Right kidney (tissue), 9 donors: Measurements from ENCODE around the gene USP31.
A peak's percentile ranks its signal among the peaks of the same experiment; 100 is the strongest.

Source experiments
- DNase-seq: peaks from one replicate; pipeline ENCODE4 v3.0.0-alpha.2; 2016
- long read RNA-seq, 8 donors: transcript quantifications; one replicate each; lab custom pipeline, GENCODE V29; 2026

Gene USP31, protein sequence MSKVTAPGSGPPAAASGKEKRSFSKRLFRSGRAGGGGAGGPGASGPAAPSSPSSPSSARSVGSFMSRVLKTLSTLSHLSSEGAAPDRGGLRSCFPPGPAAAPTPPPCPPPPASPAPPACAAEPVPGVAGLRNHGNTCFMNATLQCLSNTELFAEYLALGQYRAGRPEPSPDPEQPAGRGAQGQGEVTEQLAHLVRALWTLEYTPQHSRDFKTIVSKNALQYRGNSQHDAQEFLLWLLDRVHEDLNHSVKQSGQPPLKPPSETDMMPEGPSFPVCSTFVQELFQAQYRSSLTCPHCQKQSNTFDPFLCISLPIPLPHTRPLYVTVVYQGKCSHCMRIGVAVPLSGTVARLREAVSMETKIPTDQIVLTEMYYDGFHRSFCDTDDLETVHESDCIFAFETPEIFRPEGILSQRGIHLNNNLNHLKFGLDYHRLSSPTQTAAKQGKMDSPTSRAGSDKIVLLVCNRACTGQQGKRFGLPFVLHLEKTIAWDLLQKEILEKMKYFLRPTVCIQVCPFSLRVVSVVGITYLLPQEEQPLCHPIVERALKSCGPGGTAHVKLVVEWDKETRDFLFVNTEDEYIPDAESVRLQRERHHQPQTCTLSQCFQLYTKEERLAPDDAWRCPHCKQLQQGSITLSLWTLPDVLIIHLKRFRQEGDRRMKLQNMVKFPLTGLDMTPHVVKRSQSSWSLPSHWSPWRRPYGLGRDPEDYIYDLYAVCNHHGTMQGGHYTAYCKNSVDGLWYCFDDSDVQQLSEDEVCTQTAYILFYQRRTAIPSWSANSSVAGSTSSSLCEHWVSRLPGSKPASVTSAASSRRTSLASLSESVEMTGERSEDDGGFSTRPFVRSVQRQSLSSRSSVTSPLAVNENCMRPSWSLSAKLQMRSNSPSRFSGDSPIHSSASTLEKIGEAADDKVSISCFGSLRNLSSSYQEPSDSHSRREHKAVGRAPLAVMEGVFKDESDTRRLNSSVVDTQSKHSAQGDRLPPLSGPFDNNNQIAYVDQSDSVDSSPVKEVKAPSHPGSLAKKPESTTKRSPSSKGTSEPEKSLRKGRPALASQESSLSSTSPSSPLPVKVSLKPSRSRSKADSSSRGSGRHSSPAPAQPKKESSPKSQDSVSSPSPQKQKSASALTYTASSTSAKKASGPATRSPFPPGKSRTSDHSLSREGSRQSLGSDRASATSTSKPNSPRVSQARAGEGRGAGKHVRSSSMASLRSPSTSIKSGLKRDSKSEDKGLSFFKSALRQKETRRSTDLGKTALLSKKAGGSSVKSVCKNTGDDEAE (N-terminal part only)
- long read RNA-seq, donor 1: 0 reads
- long read RNA-seq, donor 2: 0 reads
- long read RNA-seq, donor 3: 0 reads
- long read RNA-seq, donor 4: 0 reads
- long read RNA-seq, donor 5: 0 reads
- long read RNA-seq, donor 6: 0 reads
- long read RNA-seq, donor 7: 0 reads
- long read RNA-seq, donor 8: 0 reads

GRCh38 chr16:23149267-23149992 lies at the start of gene USP31:
Gene USP31, minus strand, starts transcription at chr16:23149452. Its CDS starts 182 bp downstream, at chr16:23149270.
- peak; percentile 74 for DNase-seq

DNA sequence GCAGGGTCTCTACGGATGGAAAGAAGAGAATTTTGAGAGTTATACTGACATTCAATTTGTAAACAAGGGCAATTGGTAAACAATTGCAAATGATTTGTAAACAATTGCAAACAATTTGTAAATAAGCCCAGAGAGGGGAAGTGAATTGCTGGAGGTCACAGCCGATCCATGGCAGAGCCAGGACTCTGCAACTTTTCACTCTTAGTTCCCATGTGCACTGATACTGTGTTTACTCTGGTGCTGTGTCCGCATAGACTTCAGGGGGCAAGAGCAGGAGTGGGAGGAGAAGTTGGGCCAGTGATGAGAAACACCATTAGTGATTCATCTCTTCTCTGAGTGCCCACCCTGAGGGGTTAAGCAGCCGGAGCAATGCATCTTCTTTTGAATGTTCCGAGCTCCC lies 47.3 kb upstream of the USP31 start:
- no peak for DNase-seq

- DNase-seq: no peak
These were observed 46.2 kb upstream of the USP31 start for GRCh38 chr16:23195366-23195978.

- DNase-seq: no peak
These were observed 45.4 kb upstream of the USP31 start for GRCh38 chr16:23194497-23195221.

DNA sequence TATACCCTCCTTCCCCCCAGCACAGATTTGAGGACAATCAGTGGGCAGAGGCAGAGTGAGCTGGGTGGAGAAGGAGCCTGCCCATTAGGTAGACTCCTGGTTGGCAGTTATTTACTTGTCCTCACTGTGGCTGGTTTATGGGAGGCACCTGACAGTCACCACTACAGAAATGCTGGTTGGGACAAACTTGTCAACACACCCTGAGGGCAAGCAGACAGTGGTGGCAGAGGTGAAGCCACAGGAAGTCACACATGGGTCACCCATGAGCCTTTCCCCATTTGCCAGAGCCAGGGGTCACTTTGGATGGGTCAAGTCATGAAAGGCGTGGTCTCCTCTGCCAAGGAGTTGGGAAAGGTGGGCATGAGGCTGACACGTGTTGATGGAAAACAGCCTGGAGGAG lies 39.7 kb upstream of the USP31 start:
- no peak for DNase-seq

DNA sequence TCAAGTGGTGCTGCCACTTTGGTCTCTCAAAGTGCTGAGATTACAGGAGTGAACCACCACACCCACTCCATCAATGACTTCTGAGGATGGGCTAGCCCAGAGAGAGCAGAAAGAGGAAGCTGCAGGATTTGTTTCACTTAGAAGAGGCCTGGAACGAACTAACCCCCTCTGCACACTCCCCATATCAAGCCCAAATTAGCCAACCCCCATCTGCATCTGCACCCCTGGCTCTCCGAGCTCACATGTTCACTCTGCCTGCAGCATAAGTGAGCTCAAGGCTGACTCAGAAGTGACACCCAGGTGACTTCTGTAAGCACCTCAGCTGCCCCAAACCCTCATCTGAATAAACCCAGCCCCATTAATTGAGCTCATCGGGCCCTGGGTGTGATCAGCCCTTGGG lies 38.1 kb upstream of the USP31 start:
- no peak for DNase-seq

- no peak for DNase-seq
These were observed 36.9 kb upstream of the USP31 start for GRCh38 chr16:23186171-23186570.

DNA sequence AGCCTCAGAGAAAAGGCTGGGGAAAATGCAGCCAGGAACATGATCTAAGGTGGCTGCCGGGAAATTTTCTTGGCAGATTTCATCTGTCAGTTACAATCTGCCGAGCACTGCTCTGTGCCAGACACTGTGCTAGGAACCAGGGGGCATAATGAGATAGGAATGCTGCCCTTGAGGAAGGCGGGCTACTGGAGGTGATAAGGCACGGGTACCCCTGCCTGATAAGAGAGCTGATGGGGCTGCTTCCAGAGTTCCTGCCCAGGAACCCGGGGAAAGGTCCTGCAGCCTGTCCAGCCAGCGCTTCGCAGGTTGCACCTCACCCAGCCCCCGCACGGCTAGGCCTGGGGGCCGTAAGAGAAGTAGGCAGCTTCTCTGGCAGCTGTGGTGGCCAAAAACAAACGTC lies 36.4 kb upstream of the USP31 start:
- DNase-seq: no peak

GRCh38 chr16:23183543-23183862 lies 34.3 kb upstream of the USP31 start:
- DNase-seq: no peak

- peak; percentile 78 for DNase-seq
These were observed 33.7 kb upstream of the USP31 start, which contains the start of gene SCNN1G for GRCh38 chr16:23182679-23183542. Gene SCNN1G, plus strand, starts transcription at chr16:23182745. Its CDS starts 3,527 bp downstream, at chr16:23186272.

DNA sequence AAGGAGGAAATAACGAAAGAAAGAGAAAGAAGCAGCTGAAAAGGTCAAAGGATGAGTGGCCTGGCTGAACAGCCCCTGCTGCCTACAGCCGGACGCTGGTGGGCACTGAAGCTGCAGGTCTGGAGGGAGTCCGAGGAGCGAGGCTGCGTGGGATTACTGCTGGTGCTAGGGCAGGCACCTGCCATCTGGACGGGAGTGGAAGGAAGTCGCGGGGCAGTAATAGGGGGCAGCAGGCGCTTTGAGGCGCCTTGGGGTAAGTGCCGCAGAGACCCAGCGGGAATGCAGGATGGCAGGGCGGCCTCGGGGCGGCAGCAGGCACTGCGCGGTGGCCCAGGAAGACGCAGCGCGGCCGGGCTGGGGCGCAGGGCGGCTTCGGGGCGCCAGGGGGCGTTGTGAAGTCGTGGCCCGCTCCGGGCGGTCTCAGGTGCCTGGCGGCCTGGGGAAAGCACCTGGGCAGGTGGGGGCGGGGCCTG lies 33.0 kb upstream of the USP31 start:
- DNase-seq: peak; percentile 69

DNA sequence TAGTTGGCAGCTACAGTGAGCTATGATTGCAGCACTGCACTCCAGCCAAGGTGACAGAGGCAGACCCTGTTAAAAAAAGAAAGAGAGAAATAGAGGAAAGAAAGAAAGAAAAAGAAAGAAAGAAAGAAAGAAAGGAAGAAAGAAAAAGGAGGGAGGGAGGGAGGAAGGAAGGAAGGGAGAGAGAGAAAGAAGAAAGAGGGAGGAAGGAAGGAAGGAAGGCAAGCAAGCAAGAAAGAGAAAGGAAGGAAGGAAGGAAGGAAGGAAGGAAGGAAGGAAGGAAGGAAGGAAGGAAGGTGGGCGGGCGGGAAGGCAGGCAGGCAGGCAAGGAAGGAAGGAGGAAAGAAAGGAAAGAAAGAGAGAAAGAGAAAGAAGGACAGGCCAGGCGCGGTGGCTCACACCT lies 32.3 kb upstream of the USP31 start:
- no peak for DNase-seq

- no peak for DNase-seq
These were observed 26.4 kb upstream of the USP31 start for GRCh38 chr16:23175651-23176050.

- DNase-seq: no peak
These were observed 25.4 kb upstream of the USP31 start for GRCh38 chr16:23174622-23175021.

GRCh38 chr16:23172994-23173393 lies 23.7 kb upstream of the USP31 start:
- no peak for DNase-seq

GRCh38 chr16:23172583-23172982 lies 23.3 kb upstream of the USP31 start:
- DNase-seq: no peak

GRCh38 chr16:23164736-23165135 lies 15.5 kb upstream of the USP31 start:
- DNase-seq: no peak

DNA sequence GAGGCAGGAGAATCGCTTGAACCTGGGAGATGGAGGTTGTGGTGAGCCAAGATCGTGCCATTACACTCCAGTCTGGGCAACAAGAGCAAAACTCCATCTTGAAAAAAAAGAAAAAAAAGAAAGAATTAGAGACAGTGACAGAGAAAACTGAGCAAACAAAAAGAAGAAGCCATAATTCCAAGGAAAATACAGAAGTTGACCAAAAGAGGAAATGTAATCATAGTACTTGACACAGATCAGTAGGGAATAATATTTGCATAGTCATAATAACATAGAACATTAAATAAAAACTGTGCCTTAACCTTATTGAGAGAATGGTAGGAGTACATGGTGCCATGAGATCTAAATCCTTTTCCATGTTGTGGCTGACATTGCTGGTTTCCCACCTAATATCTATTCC lies 14.7 kb upstream of the USP31 start:
- DNase-seq: no peak

- DNase-seq: no peak
These were observed 11.3 kb upstream of the USP31 start for GRCh38 chr16:23160574-23160973.
